ENCODE measurements around the gene TYROBP. TPM values are rescaled to one million over a fixed set of nuclear protein-coding genes. Genes with fewer than 3 reads are reported as not detected.
A peak's percentile ranks its signal among the peaks of the same experiment; 100 is the strongest.

Gene TYROBP
- total RNA-seq, 1 donor from 2014 or later = 460 TPM

- H3K27me3 ChIP-seq (ENCODE audit: low read depth) = no peaks in the 10 kb centered on the region
- no peaks in the 10 kb centered on the region for H3K36me3 ChIP-seq
- ATAC-seq (no peak), DNase-seq (peak; percentile 46)
- no peaks in the 10 kb centered on the region for H3K9me3 ChIP-seq
- TF ChIP-seq CTCF (IDR thresholded peaks at IDR 0.05) = no peak
- peak overlapping the region; percentile 85 for H3K27ac ChIP-seq
- intact Hi-C loops (cut with DNase I) = no loop called here
- peaks cover 28% of the 10 kb centered on the region for H3K4me1 ChIP-seq
- peak overlapping the region; percentile 52 for H3K4me3 ChIP-seq
These were observed 734 bp downstream of the TYROBP start for GRCh38 chr19:35907377-35907745.

- ATAC-seq (no peak), DNase-seq (no peak)
- Histone ChIP-seq H3K27me3 (ENCODE audit: low read depth) (no peaks in the 10 kb centered on the region), H3K4me1 (peaks cover 41% of the 10 kb centered on the region), H3K36me3 (no peaks in the 10 kb centered on the region), H3K27ac (peak overlapping the region; percentile 33), H3K4me3 (peak overlapping the region; percentile 2), H3K9me3 (no peaks in the 10 kb centered on the region)
- TF ChIP-seq CTCF (IDR thresholded peaks at IDR 0.05) = no peak
- intact Hi-C loops (cut with DNase I) = no loop called here
These were observed 2.8 kb downstream of the TYROBP start for GRCh38 chr19:35905178-35905727.

GRCh38 chr19:35904311-35905068 lies 3.6 kb downstream of the TYROBP start:
- DNase-seq (no peak), ATAC-seq (no peak)
- TF ChIP-seq CTCF (IDR thresholded peaks at IDR 0.05) = no peak
- H3K36me3 ChIP-seq = no peaks in the 10 kb centered on the region
- H3K9me3 ChIP-seq = no peaks in the 10 kb centered on the region
- peaks cover 38% of the 10 kb centered on the region for H3K4me1 ChIP-seq
- intact Hi-C loops (cut with DNase I) = no loop called here
- H3K27ac ChIP-seq = peak overlapping the region; percentile 73
- no peaks in the 10 kb centered on the region for H3K27me3 ChIP-seq (ENCODE audit: low read depth)
- peak overlapping the region; percentile 40 for H3K4me3 ChIP-seq

- Histone ChIP-seq H3K27ac (peak overlapping the region; percentile 73), H3K4me1 (peaks cover 38% of the 10 kb centered on the region), H3K9me3 (no peaks in the 10 kb centered on the region), H3K4me3 (peak overlapping the region; percentile 40), H3K27me3 (ENCODE audit: low read depth) (no peaks in the 10 kb centered on the region), H3K36me3 (no peaks in the 10 kb centered on the region)
- no peak for TF ChIP-seq CTCF (IDR thresholded peaks at IDR 0.05)
- peak; percentile 94 for DNase-seq
- peak; percentile 31 to 69 for ATAC-seq
- intact Hi-C loops (cut with DNase I) = no loop called here
These were observed 4.4 kb downstream of the TYROBP start for GRCh38 chr19:35903550-35904179.

- no peaks in the 10 kb centered on the region for H3K9me3 ChIP-seq
- no peak for DNase-seq
- intact Hi-C loops (cut with DNase I) = no loop called here
- no peaks in the 10 kb centered on the region for H3K27me3 ChIP-seq (ENCODE audit: low read depth)
- TF ChIP-seq CTCF (IDR thresholded peaks at IDR 0.05) = no peak
- H3K36me3 ChIP-seq = peaks cover under 1% of the 10 kb centered on the region
- H3K4me1 ChIP-seq = peaks cover 45% of the 10 kb centered on the region
- peak overlapping the region; percentile 40 for H3K4me3 ChIP-seq
- ATAC-seq = no peak
- peak overlapping the region; percentile 73 for H3K27ac ChIP-seq
These were observed 5.1 kb downstream of the TYROBP start for GRCh38 chr19:35902870-35903475.
